Gastrocnemius medialis (tissue), 4 donors: Measurements from ENCODE around the gene MRPL33. TPM values are rescaled to one million over a fixed set of nuclear protein-coding genes. Genes with fewer than 3 reads are reported as not detected.
A peak's percentile ranks its signal among the peaks of the same experiment; 100 is the strongest.

Experiments used
- ATAC-seq, 2 donors: fragments of 150-250 bp; one replicate each; pipeline ENCODE4 v1.9.1; 2016
- DNase-seq, 2 donors: peaks; one replicate each; pipeline ENCODE4 v3.0.0-alpha.2; 2019
- H3K27ac ChIP-seq, 4 donors: fragments of 200-600 bp; sonication (generic); 1 replicate in 1 of 4; 2 replicates in 3 of 4; pipeline ENCODE4 v1.5.1; 2016 to 2018; ENCODE audit warnings: mild to moderate bottlenecking in 2 of 4, moderate library complexity in 1 of 4
- H3K27me3 ChIP-seq, 3 donors: fragments of 200-600 bp; sonication (generic) in 2 of 3; 1 replicate in 1 of 3; 2 replicates in 2 of 3; pipeline versions ENCODE4 v1.5.1 to v1.6.0; 2016 to 2019; ENCODE audit warnings: mild to moderate bottlenecking in 1 of 3, moderate library complexity in 1 of 3
- H3K36me3 ChIP-seq, 2 donors: fragments of 200-600 bp; sonication (generic) in 1 of 2; one replicate each; pipeline ENCODE4 v1.5.1; 2017 to 2018
- H3K4me1 ChIP-seq, 2 donors: fragments of 200-600 bp; sonication (generic) in 1 of 2; one replicate each; pipeline ENCODE4 v1.5.1; 2016 to 2017; ENCODE audit warnings: mild to moderate bottlenecking in 2 of 2
- H3K4me3 ChIP-seq, 4 donors: fragments of 200-600 bp; sonication (generic) in 3 of 4; 1 replicate in 1 of 4; 2 replicates in 3 of 4; pipeline ENCODE4 v1.5.1; 2016 to 2019; ENCODE audit warnings: mild to moderate bottlenecking in 2 of 4
- H3K9me3 ChIP-seq, 3 donors: fragments of 200-600 bp; sonication (generic) in 2 of 3; 1 replicate in 1 of 3; 2 replicates in 2 of 3; pipeline ENCODE4 v1.5.1; 2016 to 2019
- CTCF ChIP-seq, 5 experiments: fragments of 450-650 bp in 3 of 5; fragments of 200-600 bp in 2 of 5; sonication (generic) in 2 of 5; IDR thresholded peaks in 4 of 5; conservative IDR thresholded peaks in 1 of 5; 1 replicate in 4 of 5; 2 replicates in 1 of 5; pipeline ENCODE4 v1.5.1; 2016 to 2019; ENCODE audit warnings: antibody characterized with exemption in 5 of 5, mild to moderate bottlenecking in 3 of 5, moderate library complexity in 3 of 5
- POLR2A ChIP-seq, 2 donors: fragments of 450-650 bp; IDR thresholded peaks; one replicate each; pipeline ENCODE4 v1.6.1; 2017; ENCODE audit warnings: antibody characterized with exemption in 2 of 2, mild to moderate bottlenecking in 2 of 2, moderate library complexity in 2 of 2
- in situ Hi-C, 4 donors: fragments of 200-750 bp; cut with MboI; loops; one replicate each; pipeline versions ENCODE4 v1.15.0 to v1.8.0; 2017; ENCODE audit warnings: low sequenced_read_pairs in 4 of 4
- intact Hi-C: fragments of 100-400 bp; cut with DNase I; formaldehyde crosslinking; loops from one replicate; pipeline ENCODE4 v1.15.1; 2023; ENCODE audit warnings: low total_unique reads
- total RNA-seq, 4 donors: library from RNA; depleted of rRNA; stranded (reverse); fragments of >200 nt; gene quantifications; one replicate each; pipeline versions ENCODE4 v1.1.0 to v1.2.3, GENCODE V29; 2016

MRPL33 gene
- total RNA-seq, 4 donors from 2014 or later = 231 to 500 (median 388) TPM

DNA sequence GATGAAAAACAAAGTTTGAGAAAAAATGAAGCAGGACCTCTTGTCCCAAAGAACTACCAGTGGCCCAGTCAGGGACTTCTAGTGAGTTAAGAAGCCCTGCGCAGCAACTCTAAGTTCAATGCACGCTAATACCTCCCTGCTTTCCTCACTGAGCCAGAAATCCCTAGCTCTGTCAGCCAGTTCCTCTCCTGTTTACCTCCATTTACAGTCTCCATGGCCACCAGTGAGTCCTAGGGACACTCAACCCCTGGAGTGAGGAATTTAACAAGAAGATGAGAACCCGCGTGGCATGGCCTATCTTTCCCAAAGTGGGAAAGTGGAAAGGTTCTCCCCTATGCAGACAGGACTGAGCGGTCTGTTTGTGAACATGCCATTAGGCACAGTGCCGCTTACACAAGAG, 31.0 kb downstream of the MRPL33 start:
- TF ChIP-seq CTCF (IDR thresholded peaks at IDR 0.05 in 4 of 5, conservative IDR thresholded peaks at IDR 0.05 in 1 of 5) (no peak), POLR2A (IDR thresholded peaks at IDR 0.05) (no peak)
- DNase-seq = no peak
- Histone ChIP-seq H3K36me3 (no peaks in the 10 kb centered on the region), H3K27ac (no peak overlapping the region), H3K27me3 (no peaks in the 10 kb centered on the region), H3K9me3 (no peaks in the 10 kb centered on the region), H3K4me3 (no peak overlapping the region), H3K4me1 (peaks cover 39 to 56% of the 10 kb centered on the region in 2 donors)
- no peak for ATAC-seq
- in situ Hi-C loops (no loop called here), intact Hi-C loops (loop anchor here (5.0 kb wide), 1 partner anchor 595 kb away; no protein-coding TSS in a partner anchor)

GRCh38 chr2:27803046-27803445, 31.5 kb downstream of the MRPL33 start:
- Histone ChIP-seq H3K4me1 (peaks cover 35 to 53% of the 10 kb centered on the region in 2 donors), H3K36me3 (no peaks in the 10 kb centered on the region), H3K9me3 (no peaks in the 10 kb centered on the region), H3K4me3 (no peak overlapping the region), H3K27me3 (no peaks in the 10 kb centered on the region), H3K27ac (no peak overlapping the region)
- ATAC-seq = no peak
- TF ChIP-seq POLR2A (IDR thresholded peaks at IDR 0.05) (no peak), CTCF (IDR thresholded peaks at IDR 0.05 in 4 of 5, conservative IDR thresholded peaks at IDR 0.05 in 1 of 5) (no peak)
- in situ Hi-C loops (no loop called here), intact Hi-C loops (loop anchor here (5.0 kb wide), 1 partner anchor 594 kb away; no protein-coding TSS in a partner anchor)
- DNase-seq = no peak

GRCh38 chr2:27804146-27804545, 32.6 kb downstream of the MRPL33 start:
- Histone ChIP-seq H3K27ac (peak overlapping the region in 3 of 4 donors; percentile 17 to 65 (median 35)), H3K36me3 (no peaks in the 10 kb centered on the region), H3K9me3 (no peaks in the 10 kb centered on the region), H3K4me1 (peaks cover 29 to 49% of the 10 kb centered on the region in 2 donors), H3K4me3 (no peak overlapping the region), H3K27me3 (no peaks in the 10 kb centered on the region)
- TF ChIP-seq POLR2A (IDR thresholded peaks at IDR 0.05) (no peak), CTCF (IDR thresholded peaks at IDR 0.05 in 4 of 5, conservative IDR thresholded peaks at IDR 0.05 in 1 of 5) (no peak)
- in situ Hi-C loops = no loop called here
- DNase-seq = no peak
- ATAC-seq = peak; percentile 71 to 86
- intact Hi-C loops = loop anchor here (5.0 kb wide), 1 partner anchor 593 kb away; no protein-coding TSS in a partner anchor

- intact Hi-C loops (no loop called here), in situ Hi-C loops (no loop called here)
- no peak for TF ChIP-seq CTCF (IDR thresholded peaks at IDR 0.05 in 4 of 5, conservative IDR thresholded peaks at IDR 0.05 in 1 of 5)
- TF ChIP-seq POLR2A (IDR thresholded peaks at IDR 0.05) = no peak
- ATAC-seq (no peak), DNase-seq (no peak)
- H3K4me3 ChIP-seq = no peak overlapping the region
- H3K36me3 ChIP-seq = no peaks in the 10 kb centered on the region
- no peaks in the 10 kb centered on the region for H3K27me3 ChIP-seq
- no peaks in the 10 kb centered on the region for H3K9me3 ChIP-seq
- H3K27ac ChIP-seq = no peak overlapping the region
- H3K4me1 ChIP-seq = peaks cover 19 to 48% of the 10 kb centered on the region in 2 donors
Observed at GRCh38 chr2:27805180-27805579, 33.7 kb downstream of the MRPL33 start.
